Spleen (tissue), 11 donors: ENCODE results near the gene ATP2B2. TPM values are rescaled to one million over a fixed set of nuclear protein-coding genes. Genes with fewer than 3 reads are reported as not detected.

ENCODE experiments used
- DNase-seq: peaks from one replicate; pipeline ENCODE4 v3.0.0-alpha.2; 2020
- H3K27ac ChIP-seq, 8 donors: fragments of 200-600 bp; sonication (generic) in 7 of 8; 1 replicate in 4 of 8; 2 replicates in 4 of 8; pipeline versions ENCODE4 v1.5.0 to v1.8.0; 2016 to 2021; ENCODE audit warnings: inconsistent platforms in 4 of 8, mild to moderate bottlenecking in 4 of 8, moderate library complexity in 1 of 8
- H3K27me3 ChIP-seq, 7 donors: fragments of 200-600 bp; sonication (generic) in 6 of 7; replicated peaks in 1 of 7; 1 replicate in 4 of 7; 2 replicates in 3 of 7; pipeline versions ENCODE4 v1.5.0 to v1.8.0; 2016 to 2021; ENCODE audit warnings: inconsistent platforms in 3 of 7, mild to moderate bottlenecking in 1 of 7
- H3K36me3 ChIP-seq, 6 donors: fragments of 200-600 bp; sonication (generic) in 5 of 6; 1 replicate in 4 of 6; 2 replicates in 2 of 6; pipeline versions ENCODE4 v1.5.0 to v1.8.0; 2016 to 2021; ENCODE audit warnings: inconsistent platforms in 2 of 6
- H3K4me1 ChIP-seq, 6 donors: fragments of 200-600 bp; sonication (generic) in 5 of 6; 1 replicate in 3 of 6; 2 replicates in 3 of 6; pipeline versions ENCODE4 v1.5.0 to v1.8.0; 2016 to 2021; ENCODE audit warnings: inconsistent platforms in 3 of 6
- H3K4me3 ChIP-seq, 8 donors: fragments of 200-600 bp; sonication (generic) in 7 of 8; 1 replicate in 4 of 8; 2 replicates in 4 of 8; pipeline versions ENCODE4 v1.5.0 to v1.8.0; 2016 to 2021; ENCODE audit warnings: inconsistent platforms in 4 of 8, mild to moderate bottlenecking in 4 of 8, moderate library complexity in 2 of 8
- H3K9me3 ChIP-seq, 8 donors: fragments of 200-600 bp; sonication (generic) in 7 of 8; 1 replicate in 4 of 8; 2 replicates in 4 of 8; pipeline versions ENCODE4 v1.5.0 to v1.8.0; 2016 to 2021; ENCODE audit warnings: inconsistent platforms in 4 of 8
- POLR2A ChIP-seq, 3 donors: fragments of 450-650 bp; IDR thresholded peaks; one replicate each; pipeline ENCODE4 v1.5.1; 2017; ENCODE audit warnings: antibody characterized with exemption in 3 of 3, mild to moderate bottlenecking in 1 of 3
- POLR2AphosphoS5 ChIP-seq, 3 donors: sonication (generic); formaldehyde crosslinking; IDR thresholded peaks; one replicate each; pipeline ENCODE4 v1.5.1; 2017; ENCODE audit warnings: antibody characterized with exemption in 3 of 3
- WGBS, 5 donors: extraction: QIAGEN DNeasy Blood & Tissue Kit in 3 of 5; methylation state at CpG; one replicate each; pipeline versions ENCODE4 v1.1.5 to v1.1.7; 2013 to 2018; 5-methylcytosine and 5-hydroxymethylcytosine counted together
- intact Hi-C: fragments of 100-400 bp; cut with DNase I; formaldehyde crosslinking; loops from one replicate; pipeline ENCODE4 v1.15.0; 2023; ENCODE audit warnings: low total_unique reads
- polyA plus RNA-seq, 3 donors: library from polyadenylated mRNA; stranded (reverse); fragments of 200-250 nt; gene quantifications; one replicate each; pipeline ENCODE4 v1.2.1, GENCODE V29; 2013
- total RNA-seq, 7 donors: library from RNA; depleted of rRNA in 3 of 7; stranded (reverse); fragments of >200 nt in 3 of 7; fragmentation: NEBNext Ultra II Directional in 4 of 7; extraction: Animal tissue kit (Norgen Biotek cat#: 25700) in 4 of 7; gene quantifications; one replicate each; pipeline versions ENCODE4 v1.1.0 to v1.2.1, GENCODE V29; 2016 to 2021
- TF ChIP-seq, protein P1 (sequence below), 11 experiments: fragments of 200-600 bp in 7 of 11; fragments of 450-650 bp in 4 of 11; sonication (generic) in 4 of 11; IDR thresholded peaks in 8 of 11; conservative IDR thresholded peaks in 3 of 11; 1 replicate in 7 of 11; 2 replicates in 4 of 11; pipeline versions ENCODE4 v1.4.0 to v1.8.0; 2016 to 2021; ENCODE audit warnings: antibody characterized with exemption in 11 of 11, inconsistent platforms in 4 of 11, mild to moderate bottlenecking in 1 of 11
- donor health status: healthy with polysubstance abuse.
- donor health status: DM: no; HTN: no; CAD: no; lungs with moderate emphysema.
- donor health status: DM: no; HTN: no; CAD: no.
- donor health status: Bipolar disorder and iron deficiency.
- donor health status: healthy.
- donor health status: DM: no; HTN: no; CAD: no.
- donor health status: DM: yes; HTN: yes; CAD: no.

The ATP2B2 gene
- total and polyA plus RNA-seq, 10 donors: 0.02 to 1.5 (median 0.24) TPM; not detected in 2

DNA sequence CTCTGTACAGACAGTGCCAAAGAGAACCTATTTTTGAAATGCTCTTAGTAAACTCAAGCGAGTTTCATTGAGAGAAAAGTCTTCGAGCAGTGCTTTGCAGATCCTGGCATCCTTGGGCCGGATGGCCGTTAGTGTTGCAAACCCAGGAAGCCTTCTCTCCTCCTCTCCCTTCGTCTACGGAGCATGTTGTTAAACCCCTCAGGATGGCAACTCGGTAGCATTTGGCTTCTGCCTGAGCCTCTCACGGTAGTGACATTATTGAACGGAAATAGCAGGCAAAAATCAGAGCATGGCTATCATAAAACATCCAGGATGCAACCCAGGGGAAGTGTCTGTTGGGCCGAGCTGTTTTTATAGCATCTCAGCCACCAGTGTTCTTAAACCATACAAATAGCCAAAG is 177.8 kb downstream of the ATP2B2 start:
- Histone ChIP-seq H3K9me3 (no peaks in the 10 kb centered on the region), H3K4me1 (no peaks in the 10 kb centered on the region), H3K27me3 (peaks cover 0 to 40% (median 0%) of the 10 kb centered on the region in 7 donors), H3K36me3 (no peaks in the 10 kb centered on the region), H3K27ac (no peak overlapping the region), H3K4me3 (no peak overlapping the region)
- intact Hi-C loops: no loop called here
- 66 to 81% (median 67%) methylated on average over 10 of the region's 10 CpGs for WGBS, 5 donors
- peak; percentile 41 for DNase-seq
- no peak for TF ChIP-seq POLR2AphosphoS5 (IDR thresholded peaks at IDR 0.05)
- TF ChIP-seq POLR2A (IDR thresholded peaks at IDR 0.05): no peak
- TF ChIP-seq, protein P1, sequence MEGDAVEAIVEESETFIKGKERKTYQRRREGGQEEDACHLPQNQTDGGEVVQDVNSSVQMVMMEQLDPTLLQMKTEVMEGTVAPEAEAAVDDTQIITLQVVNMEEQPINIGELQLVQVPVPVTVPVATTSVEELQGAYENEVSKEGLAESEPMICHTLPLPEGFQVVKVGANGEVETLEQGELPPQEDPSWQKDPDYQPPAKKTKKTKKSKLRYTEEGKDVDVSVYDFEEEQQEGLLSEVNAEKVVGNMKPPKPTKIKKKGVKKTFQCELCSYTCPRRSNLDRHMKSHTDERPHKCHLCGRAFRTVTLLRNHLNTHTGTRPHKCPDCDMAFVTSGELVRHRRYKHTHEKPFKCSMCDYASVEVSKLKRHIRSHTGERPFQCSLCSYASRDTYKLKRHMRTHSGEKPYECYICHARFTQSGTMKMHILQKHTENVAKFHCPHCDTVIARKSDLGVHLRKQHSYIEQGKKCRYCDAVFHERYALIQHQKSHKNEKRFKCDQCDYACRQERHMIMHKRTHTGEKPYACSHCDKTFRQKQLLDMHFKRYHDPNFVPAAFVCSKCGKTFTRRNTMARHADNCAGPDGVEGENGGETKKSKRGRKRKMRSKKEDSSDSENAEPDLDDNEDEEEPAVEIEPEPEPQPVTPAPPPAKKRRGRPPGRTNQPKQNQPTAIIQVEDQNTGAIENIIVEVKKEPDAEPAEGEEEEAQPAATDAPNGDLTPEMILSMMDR (IDR thresholded peaks at IDR 0.05 in 8 of 11, conservative IDR thresholded peaks at IDR 0.05 in 3 of 11): no peak

DNA sequence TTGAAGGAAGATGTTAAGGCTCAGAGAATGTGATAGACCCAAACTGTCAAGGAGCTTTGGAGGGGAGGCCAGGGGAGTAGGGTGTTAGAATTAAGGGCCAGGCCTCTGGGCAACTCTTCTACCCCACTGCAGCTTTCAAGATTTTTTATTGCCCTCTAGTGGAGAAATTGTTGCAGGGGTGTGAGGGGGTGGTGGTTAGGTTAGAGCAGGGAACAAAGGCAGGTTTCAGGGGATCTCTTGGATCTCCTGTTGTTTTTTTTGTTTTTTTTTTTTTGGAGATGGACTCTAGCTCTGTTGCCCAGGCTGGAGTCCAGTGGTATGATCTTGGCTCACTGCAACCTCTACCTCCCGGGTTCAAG is 183.1 kb downstream of the ATP2B2 start:
- intact Hi-C loops: no loop called here
- Histone ChIP-seq H3K4me3 (no peak overlapping the region), H3K4me1 (peaks cover 7 to 42% (median 36%) of the 10 kb centered on the region in 6 donors), H3K27me3 (peaks cover 0 to 7% (median 0%) of the 10 kb centered on the region in 7 donors), H3K9me3 (no peaks in the 10 kb centered on the region), H3K27ac (no peak overlapping the region), H3K36me3 (peaks cover 0 to 20% (median 15%) of the 10 kb centered on the region in 6 donors)
- no peak for TF ChIP-seq POLR2A (IDR thresholded peaks at IDR 0.05)
- TF ChIP-seq, protein P1 (IDR thresholded peaks at IDR 0.05 in 8 of 11, conservative IDR thresholded peaks at IDR 0.05 in 3 of 11): peak in 7 of 11 experiments; percentile 23 to 50 (median 30)
- no peak for TF ChIP-seq POLR2AphosphoS5 (IDR thresholded peaks at IDR 0.05)
- 89 to 95% (median 91%) methylated on average over 1 of the region's 1 CpG for WGBS, 5 donors
- DNase-seq: no peak

- peaks cover 7 to 44% (median 36%) of the 10 kb centered on the region in 6 donors for H3K4me1 ChIP-seq
- WGBS, 5 donors: 92 to 98% (median 95%) methylated on average over 7 to 8 of the region's 8 CpGs
- H3K9me3 ChIP-seq: no peaks in the 10 kb centered on the region
- intact Hi-C loops: no loop called here
- DNase-seq: peak; percentile 77
- H3K4me3 ChIP-seq: peak overlapping the region in 5 of 8 donors; percentile 60 to 98 (median 82)
- TF ChIP-seq, protein P1 (IDR thresholded peaks at IDR 0.05 in 8 of 11, conservative IDR thresholded peaks at IDR 0.05 in 3 of 11): no peak
- TF ChIP-seq POLR2A (IDR thresholded peaks at IDR 0.05): no peak
- no peak for TF ChIP-seq POLR2AphosphoS5 (IDR thresholded peaks at IDR 0.05)
- H3K36me3 ChIP-seq: peaks cover 0 to 25% (median 19%) of the 10 kb centered on the region in 6 donors
- peak overlapping the region in 5 of 8 donors; percentile 82 to 88 (median 85) for H3K27ac ChIP-seq
- peaks cover 0 to 6% (median 0%) of the 10 kb centered on the region in 7 donors for H3K27me3 ChIP-seq
Measured at GRCh38 chr3:10321630-10322351, 183.6 kb downstream of the ATP2B2 start.

DNA sequence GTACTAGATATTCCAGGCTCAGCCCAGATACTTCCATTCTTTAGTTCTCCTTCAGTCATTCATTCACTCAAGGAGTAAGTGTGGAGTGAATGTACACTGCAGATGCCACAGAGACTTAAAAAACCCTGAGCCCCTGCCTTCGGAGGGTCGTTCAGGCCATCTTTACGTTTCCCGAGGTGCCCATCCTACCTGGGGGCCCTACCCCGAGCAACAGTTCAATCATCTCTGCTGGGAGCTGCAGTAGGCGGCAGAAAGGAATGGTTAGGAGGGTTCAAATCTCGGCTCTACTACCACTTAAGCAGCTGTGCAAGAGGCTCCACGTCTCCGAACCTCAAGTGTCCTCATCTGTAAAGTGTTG is 185.1 kb downstream of the ATP2B2 start:
- Histone ChIP-seq H3K9me3 (no peaks in the 10 kb centered on the region), H3K36me3 (peaks cover 0 to 40% (median 34%) of the 10 kb centered on the region in 6 donors), H3K4me3 (peak overlapping the region; percentile 60 to 98 (median 86)), H3K27ac (peak overlapping the region; percentile 65 to 88 (median 84)), H3K27me3 (no peaks in the 10 kb centered on the region), H3K4me1 (peaks cover 7 to 48% (median 36%) of the 10 kb centered on the region in 6 donors)
- intact Hi-C loops: no loop called here
- TF ChIP-seq, protein P1 (IDR thresholded peaks at IDR 0.05 in 8 of 11, conservative IDR thresholded peaks at IDR 0.05 in 3 of 11): no peak
- no peak for TF ChIP-seq POLR2A (IDR thresholded peaks at IDR 0.05)
- TF ChIP-seq POLR2AphosphoS5 (IDR thresholded peaks at IDR 0.05): no peak
- 0 to 2% (median 1%) methylated on average over 9 of the region's 9 CpGs for WGBS, 5 donors
- DNase-seq: peak; percentile 61
